NB4 (cell line): Measurements from ENCODE around the gene PLA2G6.

Experiments used
- DNase-seq: peaks from one replicate; pipeline ENCODE4 v3.0.0; 2010; ENCODE audit warnings: low read depth
- H3K4me3 ChIP-seq: one replicate; pipeline ENCODE4 v1.5.1; 2011; ENCODE audit warnings: mild to moderate bottlenecking, low read depth, low read length, moderate library complexity
- MYC ChIP-seq: IDR thresholded peaks from 2 replicates; pipeline ENCODE4 v1.6.1; 2011; ENCODE audit warnings: low read depth, low read length
- POLR2A ChIP-seq: IDR thresholded peaks from 2 replicates; pipeline ENCODE4 v1.6.1; 2011; ENCODE audit warnings: mild to moderate bottlenecking; ENCODE audit not compliant: insufficient read length; ENCODE audit errors: extremely low read depth
- TF ChIP-seq, protein P1 (sequence below): IDR thresholded peaks from one replicate; pipeline ENCODE4 v1.5.1; 2012; ENCODE audit warnings: low read depth, low read length
- TF ChIP-seq, protein P2 (sequence below): IDR thresholded peaks from 2 replicates; pipeline ENCODE4 v1.6.1; 2011; ENCODE audit warnings: low read depth, low read length

Gene PLA2G6

DNA sequence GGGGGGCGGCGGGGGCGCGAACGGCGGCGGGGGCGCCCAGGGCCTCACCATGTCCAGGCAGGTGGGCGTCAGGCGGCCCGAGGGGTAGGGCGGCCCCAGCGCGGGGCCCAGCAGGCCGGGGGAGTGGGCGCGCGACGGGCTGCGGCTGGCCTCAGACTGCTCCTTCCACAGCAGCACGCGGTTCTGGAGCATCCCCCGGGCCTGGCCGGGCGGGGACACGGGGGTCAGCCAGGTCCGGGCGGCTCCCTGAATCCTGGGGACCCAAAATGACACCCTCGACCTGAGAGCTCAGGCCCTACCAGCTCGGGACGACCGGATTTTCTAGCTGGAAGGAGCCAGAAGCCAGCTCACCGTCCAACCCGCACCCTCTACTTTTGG is 92.2 kb downstream of the PLA2G6 start:
- no peak overlapping the region for H3K4me3 ChIP-seq
- no peak for DNase-seq

DNA sequence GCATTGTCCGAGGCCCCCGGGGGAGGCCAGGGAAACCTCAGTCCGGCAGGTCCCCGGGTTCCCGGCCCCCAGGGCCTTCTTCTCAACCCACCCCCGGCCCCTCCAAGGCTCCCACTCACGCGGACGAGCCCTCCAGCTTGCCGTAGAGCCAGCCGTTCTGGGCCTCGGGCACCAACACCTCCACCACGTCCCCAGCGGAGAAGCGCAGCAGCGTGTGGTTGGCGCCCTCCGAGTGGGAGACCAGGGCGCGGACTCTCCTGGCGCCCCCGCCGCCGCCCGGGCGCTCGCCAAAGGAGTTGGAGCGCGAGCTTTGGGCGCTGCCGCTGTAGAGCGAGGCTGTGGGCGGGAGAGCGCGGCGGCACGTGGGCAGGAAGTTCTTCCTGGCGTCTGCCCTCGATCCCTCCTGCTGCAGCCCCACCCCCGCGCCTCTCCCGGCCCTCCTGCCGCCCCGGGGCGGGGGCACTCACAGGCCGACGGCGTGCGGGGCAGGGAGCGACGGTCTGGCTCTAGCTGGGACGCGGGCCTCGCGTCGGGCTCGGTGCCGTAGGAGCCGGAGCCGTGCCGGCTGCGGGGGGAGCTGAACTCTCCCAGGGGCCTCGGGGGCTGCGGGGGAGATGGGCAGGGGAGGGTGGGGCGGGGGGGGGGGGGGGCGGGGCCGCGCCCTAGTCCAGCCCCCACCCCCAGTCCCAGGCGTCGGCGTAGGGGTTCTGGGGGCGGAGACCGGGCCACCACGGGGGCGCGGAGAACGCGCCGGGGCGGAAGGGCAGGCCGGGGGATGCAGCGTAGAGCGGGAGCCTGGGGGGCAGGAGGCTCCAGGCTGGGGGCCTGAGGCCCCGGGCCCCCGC is 92.8 kb downstream of the PLA2G6 start:
- no peak overlapping the region for H3K4me3 ChIP-seq
- TF ChIP-seq, protein P1, sequence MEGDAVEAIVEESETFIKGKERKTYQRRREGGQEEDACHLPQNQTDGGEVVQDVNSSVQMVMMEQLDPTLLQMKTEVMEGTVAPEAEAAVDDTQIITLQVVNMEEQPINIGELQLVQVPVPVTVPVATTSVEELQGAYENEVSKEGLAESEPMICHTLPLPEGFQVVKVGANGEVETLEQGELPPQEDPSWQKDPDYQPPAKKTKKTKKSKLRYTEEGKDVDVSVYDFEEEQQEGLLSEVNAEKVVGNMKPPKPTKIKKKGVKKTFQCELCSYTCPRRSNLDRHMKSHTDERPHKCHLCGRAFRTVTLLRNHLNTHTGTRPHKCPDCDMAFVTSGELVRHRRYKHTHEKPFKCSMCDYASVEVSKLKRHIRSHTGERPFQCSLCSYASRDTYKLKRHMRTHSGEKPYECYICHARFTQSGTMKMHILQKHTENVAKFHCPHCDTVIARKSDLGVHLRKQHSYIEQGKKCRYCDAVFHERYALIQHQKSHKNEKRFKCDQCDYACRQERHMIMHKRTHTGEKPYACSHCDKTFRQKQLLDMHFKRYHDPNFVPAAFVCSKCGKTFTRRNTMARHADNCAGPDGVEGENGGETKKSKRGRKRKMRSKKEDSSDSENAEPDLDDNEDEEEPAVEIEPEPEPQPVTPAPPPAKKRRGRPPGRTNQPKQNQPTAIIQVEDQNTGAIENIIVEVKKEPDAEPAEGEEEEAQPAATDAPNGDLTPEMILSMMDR, result no peak
- no peak for TF ChIP-seq MYC
- TF ChIP-seq, protein P2, sequence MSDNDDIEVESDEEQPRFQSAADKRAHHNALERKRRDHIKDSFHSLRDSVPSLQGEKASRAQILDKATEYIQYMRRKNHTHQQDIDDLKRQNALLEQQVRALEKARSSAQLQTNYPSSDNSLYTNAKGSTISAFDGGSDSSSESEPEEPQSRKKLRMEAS, result no peak
- TF ChIP-seq POLR2A, result no peak
- no peak for DNase-seq

More for the DNA sequence above, 92.2 kb downstream of the PLA2G6 start:
- TF ChIP-seq, protein P2, result no peak
- TF ChIP-seq MYC (no peak), POLR2A (no peak)
- TF ChIP-seq, protein P1, result no peak

DNA sequence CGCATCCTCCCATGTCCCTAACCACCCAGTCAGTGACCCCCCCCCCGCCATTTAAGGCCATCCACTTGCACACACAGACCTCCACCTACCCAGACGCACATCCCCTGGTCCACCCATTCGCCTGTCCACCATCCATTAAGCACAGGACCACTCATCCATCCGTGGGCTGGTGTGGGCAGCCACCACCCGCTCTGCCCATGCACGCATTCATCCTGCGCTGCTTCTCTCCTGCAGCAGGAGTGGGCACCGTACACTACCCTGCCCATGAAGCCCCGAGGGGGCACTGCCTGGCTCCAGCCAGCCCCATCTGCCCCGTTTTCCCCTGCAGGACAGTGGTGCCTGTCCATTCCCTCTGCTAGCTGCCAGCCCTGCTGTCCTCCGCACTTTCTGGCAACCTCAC is 93.8 kb downstream of the PLA2G6 start:
- TF ChIP-seq, protein P1, result no peak
- TF ChIP-seq, protein P2, result no peak
- no peak for TF ChIP-seq POLR2A
- DNase-seq, result no peak
- H3K4me3 ChIP-seq, result no peak overlapping the region

DNA sequence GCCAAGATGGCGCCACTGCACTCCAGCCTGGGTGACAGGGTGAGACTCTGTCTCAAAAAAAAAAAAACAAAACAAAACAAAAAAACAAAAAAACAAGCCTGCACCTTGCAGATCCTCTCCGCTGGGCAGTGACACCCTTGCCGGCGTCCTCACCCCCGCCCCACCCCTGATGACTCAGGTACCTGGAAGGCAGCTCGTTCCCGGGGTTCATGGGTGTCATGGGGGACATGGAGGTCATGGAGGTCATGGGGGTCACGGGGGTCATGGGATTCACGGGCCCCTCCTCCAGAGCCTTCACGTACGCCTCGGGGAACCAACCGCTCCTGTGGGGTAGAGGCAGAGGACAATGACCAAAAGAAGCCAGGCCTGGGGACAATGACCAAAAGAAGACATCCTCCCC is 94.7 kb downstream of the PLA2G6 start:
- TF ChIP-seq, protein P1, result no peak
- no peak for TF ChIP-seq POLR2A
- TF ChIP-seq MYC, result no peak
- TF ChIP-seq, protein P2, result no peak
- no peak for DNase-seq
- no peak overlapping the region for H3K4me3 ChIP-seq

DNA sequence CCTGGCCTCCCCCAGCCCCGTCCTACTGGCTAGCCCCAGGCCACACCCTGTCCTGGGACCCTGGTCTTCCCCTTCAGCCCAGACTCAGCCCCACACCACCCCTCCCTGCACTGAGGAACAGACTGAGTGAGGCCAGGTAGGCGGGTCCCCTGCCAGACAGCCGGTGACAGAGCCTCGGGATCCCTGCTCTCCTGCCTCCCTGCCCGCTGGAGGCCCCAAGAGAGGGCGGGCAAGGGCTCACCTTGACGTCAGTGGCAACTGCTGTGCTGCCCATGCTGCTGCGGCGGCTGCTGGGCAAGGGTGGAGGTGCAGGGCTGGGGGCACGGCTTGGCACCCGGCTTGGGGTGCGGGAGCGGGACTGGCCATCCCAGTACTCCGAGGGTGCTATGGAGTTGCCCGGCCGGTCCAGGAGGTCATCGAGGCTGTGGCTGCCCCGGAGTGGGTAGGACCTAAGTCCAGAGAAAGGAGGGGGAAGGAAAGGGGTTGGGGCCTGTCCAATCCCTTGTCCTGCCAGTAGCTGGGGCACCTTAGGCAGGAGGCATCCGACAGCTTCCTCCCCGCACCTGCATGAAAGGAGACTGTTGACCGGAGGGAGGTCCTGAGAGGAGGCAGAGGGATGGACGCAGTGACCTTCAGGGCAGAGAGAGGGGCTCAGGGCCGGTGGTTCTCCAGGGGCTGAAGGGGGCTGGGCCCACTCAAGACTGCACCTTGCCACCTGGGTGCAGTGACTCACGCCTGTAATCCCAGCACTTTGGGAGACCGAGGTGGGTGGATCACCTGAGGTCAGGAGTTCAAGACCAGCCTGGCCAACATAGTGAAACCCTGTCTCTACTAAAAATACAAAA is 95.4 kb downstream of the PLA2G6 start:
- no peak for DNase-seq
- no peak overlapping the region for H3K4me3 ChIP-seq
- TF ChIP-seq POLR2A, result no peak
- TF ChIP-seq, protein P2, result no peak
- TF ChIP-seq, protein P1, result no peak
- no peak for TF ChIP-seq MYC
